IMR-90 (cell line): ENCODE results near the gene ACTN2. TPM values are rescaled to one million over a fixed set of nuclear protein-coding genes. Genes with fewer than 3 reads are reported as not detected.

Source experiments
- ATAC-seq: fragments of 200-7000 bp; cut with Tn5 transposase; 2 replicates; pipeline ENCODE4 v1.9.1; 2020; ENCODE audit warnings: low read depth, mild to moderate bottlenecking, moderate library complexity
- BruUV-seq: library from RNA; stranded (reverse); fragments of 400-500 nt; replicated peaks from 2 replicates; lab custom pipeline; 2021; lab: Mats Ljungman, UMichigan
- CTCF ChIA-PET: fragments of 300-600 bp; formaldehyde crosslinking; extraction: SDS; loops from one replicate; lab custom pipeline; 2021; ENCODE audit warnings: antibody characterized with exemption; lab: Yijun Ruan, JAX
- POLR2A ChIA-PET: fragments of 300-600 bp; sonication (Branson Sonifier 250); formaldehyde crosslinking; loops from one replicate; lab custom pipeline; 2022; ENCODE audit warnings: antibody characterized with exemption; ENCODE audit not compliant: unreplicated experiment; lab: Charles Lee
- DNase-seq: peaks from one replicate; pipeline ENCODE4 v3.0.0; 2013
- H2AFZ ChIP-seq: replicated peaks from 2 replicates; pipeline ENCODE3; 2013; ENCODE audit warnings: low read length, mild to moderate bottlenecking; ENCODE audit not compliant: poor library complexity
- H2AK5ac ChIP-seq: 2 replicates; pipeline ENCODE4 v1.6.1; 2013; ENCODE audit warnings: low read depth, low read length, inconsistent platforms
- H2AK9ac ChIP-seq: replicated peaks from 2 replicates; pipeline ENCODE3; 2013; ENCODE audit warnings: mild to moderate bottlenecking, low read depth, low read length, moderate library complexity; ENCODE audit not compliant: poor library complexity
- H2BK120ac ChIP-seq: 2 replicates; pipeline ENCODE4 v1.6.1; 2013; ENCODE audit warnings: low read depth, low read length, inconsistent platforms
- H2BK15ac ChIP-seq: 3 replicates; pipeline ENCODE4 v1.6.1; 2013; ENCODE audit warnings: low read depth, low read length, inconsistent platforms
- H2BK20ac ChIP-seq: 2 replicates; pipeline ENCODE4 v1.6.1; 2013; ENCODE audit warnings: low read depth, mild to moderate bottlenecking, inconsistent platforms, low read length, moderate library complexity
- H2BK5ac ChIP-seq: 2 replicates; pipeline ENCODE4 v1.6.1; 2013; ENCODE audit warnings: mild to moderate bottlenecking, low read depth, low read length, inconsistent platforms; ENCODE audit not compliant: poor library complexity, severe bottlenecking
- H3K14ac ChIP-seq: replicated peaks from 2 replicates; pipeline ENCODE4 v1.6.1; 2013; ENCODE audit warnings: low read depth, low read length, inconsistent platforms
- H3K18ac ChIP-seq: 2 replicates; pipeline ENCODE4 v1.6.1; 2013; ENCODE audit warnings: low read depth, low read length, control low read depth
- H3K23ac ChIP-seq: 2 replicates; pipeline ENCODE4 v1.6.1; 2013; ENCODE audit warnings: low read depth, low read length, inconsistent platforms
- H3K27ac ChIP-seq: 2 replicates; pipeline ENCODE4 v1.5.1; 2013; ENCODE audit warnings: mild to moderate bottlenecking, control low read depth, low read length; ENCODE audit not compliant: insufficient read depth
- H3K27me3 ChIP-seq: 2 replicates; pipeline ENCODE4 v1.6.1; 2013; ENCODE audit warnings: low read length; ENCODE audit not compliant: control insufficient read depth, insufficient read depth
- H3K36me3 ChIP-seq: 2 replicates; pipeline ENCODE4 v1.6.1; 2013; ENCODE audit warnings: low read length, mixed read lengths; ENCODE audit not compliant: control insufficient read depth, insufficient read depth
- H3K4ac ChIP-seq: 2 replicates; pipeline ENCODE4 v1.6.1; 2013; ENCODE audit warnings: low read depth, low read length, inconsistent platforms
- H3K4me1 ChIP-seq: 2 replicates; pipeline ENCODE4 v1.6.1; 2013; ENCODE audit warnings: low read length, mixed read lengths; ENCODE audit not compliant: control insufficient read depth, insufficient read depth
- H3K4me2 ChIP-seq: 2 replicates; pipeline ENCODE4 v1.6.1; 2013; ENCODE audit warnings: low read depth, mild to moderate bottlenecking, control low read depth, low read length, moderate library complexity
- H3K4me3 ChIP-seq: 2 replicates; pipeline ENCODE4 v1.5.1; 2013; ENCODE audit warnings: low read depth, mild to moderate bottlenecking, control low read depth, low read length, moderate library complexity; ENCODE audit not compliant: insufficient read depth
- H3K56ac ChIP-seq: 2 replicates; pipeline ENCODE4 v1.6.1; 2013; ENCODE audit warnings: low read length, inconsistent platforms; ENCODE audit not compliant: insufficient read depth; ENCODE audit errors: extremely low read depth
- H3K79me1 ChIP-seq, 2 experiments: 2 replicates each; pipeline ENCODE4 v1.6.1; 2013; ENCODE audit warnings: low read length in 2 of 2, inconsistent platforms in 1 of 2, low read depth in 1 of 2
- H3K9ac ChIP-seq: 2 replicates; pipeline ENCODE4 v1.6.1; 2013; ENCODE audit warnings: low read depth, low read length, control low read depth
- H3K9me1 ChIP-seq: 2 replicates; pipeline ENCODE4 v1.6.1; 2013; ENCODE audit warnings: low read length, inconsistent platforms; ENCODE audit not compliant: insufficient read depth
- H3K9me3 ChIP-seq: 2 replicates; pipeline ENCODE4 v1.6.1; 2013; ENCODE audit warnings: low read length; ENCODE audit not compliant: control insufficient read depth, insufficient read depth
- H4K20me1 ChIP-seq: 2 replicates; pipeline ENCODE4 v1.6.1; 2013; ENCODE audit warnings: low read length, inconsistent platforms; ENCODE audit not compliant: insufficient read depth
- H4K5ac ChIP-seq: 2 replicates; pipeline ENCODE4 v1.6.1; 2013; ENCODE audit warnings: mild to moderate bottlenecking, low read depth, low read length, control low read depth
- H4K8ac ChIP-seq, 2 experiments: 2 replicates each; pipeline ENCODE4 v1.6.1; 2013; ENCODE audit warnings: low read depth in 2 of 2, low read length in 2 of 2, control low read depth in 1 of 2, inconsistent platforms in 1 of 2
- H4K91ac ChIP-seq: 2 replicates; pipeline ENCODE4 v1.6.1; 2013; ENCODE audit warnings: low read depth, low read length, inconsistent platforms; ENCODE audit not compliant: insufficient read depth
- CHD1 ChIP-seq: IDR thresholded peaks from 2 replicates; pipeline ENCODE4 v1.6.1; 2012; ENCODE audit warnings: low read depth, low read length, improper control_type of control experiment
- MXI1 ChIP-seq: IDR thresholded peaks from 2 replicates; pipeline ENCODE4 v1.6.1; 2012; ENCODE audit warnings: low read depth, mild to moderate bottlenecking, low read length, moderate library complexity, borderline replicate concordance
- WGBS, 2 experiments: methylation state at CpG; one replicate each; pipeline versions ENCODE4 v1.1.5 to v1.1.7; 2013; ENCODE audit warnings: missing lambda C conversion rate in 2 of 2; ENCODE audit not compliant: insufficient read length in 1 of 2; ENCODE audit errors: extremely low coverage in 2 of 2; 5-methylcytosine and 5-hydroxymethylcytosine counted together
- dilution Hi-C: fragments of 300-500 bp; cut with HindIII; formaldehyde crosslinking; loops from one replicate; pipeline ENCODE4 v1.14.3; 2018; ENCODE audit warnings: low sequenced_read_pairs; ENCODE audit not compliant: unreplicated experiment
- in situ Hi-C: fragments of 300-500 bp; cut with MboI; formaldehyde crosslinking; loops from 3 replicates; pipeline ENCODE4 v1.14.3; 2019; ENCODE audit warnings: low sequenced_read_pairs, inconsistent platforms, mixed read lengths
- intact Hi-C: fragments of 100-400 bp; cut with micrococcal nuclease; formaldehyde crosslinking; loops from 2 replicates; pipeline ENCODE4 v1.10.0; 2022
- polyA plus RNA-seq, 3 experiments: library from polyadenylated mRNA; depleted of rRNA; stranded (reverse); fragments of >200 nt; gene quantifications; 2 replicates each; pipeline ENCODE4 v1.2.3, GENCODE V29; 2012; ENCODE audit warnings: low replicate concordance in 1 of 3
- total RNA-seq: library from RNA; depleted of rRNA; stranded (reverse); fragments of >200 nt; gene quantifications from 2 replicates; pipeline ENCODE4 v1.2.3, GENCODE V29; 2012
- TF ChIP-seq, protein P1 (sequence below): conservative IDR thresholded peaks from 2 replicates; pipeline ENCODE4 v1.5.1; 2012; ENCODE audit warnings: mild to moderate bottlenecking, low read depth, low read length, improper control_type of control experiment

The ACTN2 gene
- total and polyA plus RNA-seq, 2 of the 4 experiments (the other 2 are of a cell fraction), result under 0.01 TPM; not detected in 1

GRCh38 chr1:236806634-236807033 lies 120.3 kb downstream of the ACTN2 start:
- in situ Hi-C loops, result no loop called here
- no peak for DNase-seq
- TF ChIP-seq MXI1 (no peak), CHD1 (no peak)
- TF ChIP-seq, protein P1, sequence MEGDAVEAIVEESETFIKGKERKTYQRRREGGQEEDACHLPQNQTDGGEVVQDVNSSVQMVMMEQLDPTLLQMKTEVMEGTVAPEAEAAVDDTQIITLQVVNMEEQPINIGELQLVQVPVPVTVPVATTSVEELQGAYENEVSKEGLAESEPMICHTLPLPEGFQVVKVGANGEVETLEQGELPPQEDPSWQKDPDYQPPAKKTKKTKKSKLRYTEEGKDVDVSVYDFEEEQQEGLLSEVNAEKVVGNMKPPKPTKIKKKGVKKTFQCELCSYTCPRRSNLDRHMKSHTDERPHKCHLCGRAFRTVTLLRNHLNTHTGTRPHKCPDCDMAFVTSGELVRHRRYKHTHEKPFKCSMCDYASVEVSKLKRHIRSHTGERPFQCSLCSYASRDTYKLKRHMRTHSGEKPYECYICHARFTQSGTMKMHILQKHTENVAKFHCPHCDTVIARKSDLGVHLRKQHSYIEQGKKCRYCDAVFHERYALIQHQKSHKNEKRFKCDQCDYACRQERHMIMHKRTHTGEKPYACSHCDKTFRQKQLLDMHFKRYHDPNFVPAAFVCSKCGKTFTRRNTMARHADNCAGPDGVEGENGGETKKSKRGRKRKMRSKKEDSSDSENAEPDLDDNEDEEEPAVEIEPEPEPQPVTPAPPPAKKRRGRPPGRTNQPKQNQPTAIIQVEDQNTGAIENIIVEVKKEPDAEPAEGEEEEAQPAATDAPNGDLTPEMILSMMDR, result no peak
- H3K27ac ChIP-seq, result no peak overlapping the region
- H3K9me1 ChIP-seq, result 0 out of 2 replicates have a peak, but pooled peaks cover 3% of the 10 kb centered on the region
- no peak overlapping the region for H2BK15ac ChIP-seq
- no peak overlapping the region for H2AFZ ChIP-seq
- H2AK5ac ChIP-seq, result no peak overlapping the region
- no peaks in the 10 kb centered on the region for H3K9me3 ChIP-seq
- H2AK9ac ChIP-seq, result no peak overlapping the region
- no peak overlapping the region for H3K23ac ChIP-seq
- H4K20me1 ChIP-seq, result no peaks in the 10 kb centered on the region
- H4K91ac ChIP-seq, result no peak overlapping the region
- H3K4ac ChIP-seq, result no peak overlapping the region
- no CpG with 5 or more reads among the region's 2 CpGs for WGBS, 2 experiments
- no peak overlapping the region for H3K4me3 ChIP-seq
- H3K4me1 ChIP-seq, result peaks cover 11% of the 10 kb centered on the region; the same call in 1 of the 2 replicates
- no peak overlapping the region for H2BK5ac ChIP-seq
- no peak overlapping the region for H4K8ac ChIP-seq
- H3K27me3 ChIP-seq, result no peaks in the 10 kb centered on the region
- no peak overlapping the region for H3K18ac ChIP-seq
- no peak overlapping the region for H3K14ac ChIP-seq
- H2BK120ac ChIP-seq, result no peak overlapping the region
- POLR2A ChIA-PET, result no interaction called here
- no peak overlapping the region for H3K56ac ChIP-seq
- no peak overlapping the region for H3K9ac ChIP-seq
- peaks cover 8% of the 10 kb centered on the region for H3K36me3 ChIP-seq
- no peak overlapping the region for H3K4me2 ChIP-seq
- BruUV-seq, result no TSS peak
- CTCF ChIA-PET, result no interaction called here
- dilution Hi-C loops, result no loop called here
- no peak overlapping the region for H2BK20ac ChIP-seq
- H3K79me1 ChIP-seq, result peaks cover 17 to 28% of the 10 kb centered on the region in 2 experiments
- ATAC-seq, result no peak
- no peak overlapping the region for H4K5ac ChIP-seq
- intact Hi-C loops, result no loop called here
